Hepatocyte (in vitro differentiated cells): ENCODE measurements around the gene GRK5.

ENCODE experiments used
- EZH2 ChIP-seq: fragments of 200-600 bp; sonication (generic); IDR thresholded peaks from 2 replicates; pipeline ENCODE4 v1.6.1; 2016; ENCODE audit warnings: antibody characterized with exemption, mild to moderate bottlenecking, borderline replicate concordance
- TF ChIP-seq, protein P1 (sequence below): fragments of 200-600 bp; sonication (generic); IDR thresholded peaks from 2 replicates; pipeline ENCODE4 v1.5.1; 2016; ENCODE audit warnings: antibody characterized with exemption, mild to moderate bottlenecking; ENCODE audit not compliant: poor library complexity

DNA sequence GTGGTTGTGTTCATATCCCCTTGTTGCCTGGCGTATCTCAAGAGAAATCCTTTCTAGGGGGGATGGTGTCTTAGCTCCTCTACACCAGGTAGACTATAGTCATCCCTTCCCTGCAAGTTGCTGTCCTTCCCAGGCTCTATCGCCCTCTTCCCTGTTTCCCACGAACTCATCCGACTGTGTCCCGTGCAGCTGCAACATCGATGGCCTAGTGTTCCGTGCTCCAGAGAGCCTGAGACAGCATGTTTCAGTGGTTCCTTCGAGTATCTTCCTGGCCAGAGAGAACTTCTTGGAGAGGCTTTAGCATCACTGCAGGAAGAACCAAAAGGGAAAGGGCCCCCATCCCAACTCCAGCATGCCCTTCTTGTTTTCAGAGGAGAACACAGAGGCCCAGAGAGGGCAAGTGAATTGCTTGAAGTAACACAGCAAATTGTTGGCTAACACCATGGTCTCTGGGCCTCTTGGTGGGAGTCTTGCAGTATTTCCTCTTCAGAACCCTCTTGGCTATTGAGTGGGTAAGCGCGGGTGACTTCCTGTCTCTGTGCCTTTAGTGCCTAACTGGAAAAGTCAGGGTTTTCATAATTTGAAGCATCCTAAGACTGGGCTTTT, 172.2 kb downstream of the GRK5 start:
- TF ChIP-seq, protein P1, sequence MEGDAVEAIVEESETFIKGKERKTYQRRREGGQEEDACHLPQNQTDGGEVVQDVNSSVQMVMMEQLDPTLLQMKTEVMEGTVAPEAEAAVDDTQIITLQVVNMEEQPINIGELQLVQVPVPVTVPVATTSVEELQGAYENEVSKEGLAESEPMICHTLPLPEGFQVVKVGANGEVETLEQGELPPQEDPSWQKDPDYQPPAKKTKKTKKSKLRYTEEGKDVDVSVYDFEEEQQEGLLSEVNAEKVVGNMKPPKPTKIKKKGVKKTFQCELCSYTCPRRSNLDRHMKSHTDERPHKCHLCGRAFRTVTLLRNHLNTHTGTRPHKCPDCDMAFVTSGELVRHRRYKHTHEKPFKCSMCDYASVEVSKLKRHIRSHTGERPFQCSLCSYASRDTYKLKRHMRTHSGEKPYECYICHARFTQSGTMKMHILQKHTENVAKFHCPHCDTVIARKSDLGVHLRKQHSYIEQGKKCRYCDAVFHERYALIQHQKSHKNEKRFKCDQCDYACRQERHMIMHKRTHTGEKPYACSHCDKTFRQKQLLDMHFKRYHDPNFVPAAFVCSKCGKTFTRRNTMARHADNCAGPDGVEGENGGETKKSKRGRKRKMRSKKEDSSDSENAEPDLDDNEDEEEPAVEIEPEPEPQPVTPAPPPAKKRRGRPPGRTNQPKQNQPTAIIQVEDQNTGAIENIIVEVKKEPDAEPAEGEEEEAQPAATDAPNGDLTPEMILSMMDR, result no peak
- TF ChIP-seq EZH2, result no peak
